Naive B cell (primary cell): ENCODE data around the gene SRSF4. TPM values are rescaled to one million over a fixed set of nuclear protein-coding genes. Genes with fewer than 3 reads are reported as not detected.

Source experiments
- ATAC-seq, 2 donors: fragments of 150-1000 bp; cut with Tn5 transposase; 2 replicates each; pipeline ENCODE4 v1.10.0; 2021; ENCODE audit warnings: low read depth in 2 of 2, mild to moderate bottlenecking in 2 of 2, moderate library complexity in 2 of 2
- DNase-seq: peaks from one replicate; pipeline ENCODE4 v3.0.0; 2022
- H3K27ac Mint-ChIP-seq, 6 donors: one replicate each; pipeline ENCODE4 v1.8.0; 2020 to 2022; ENCODE audit warnings: mild to moderate bottlenecking in 6 of 6, mixed read lengths in 6 of 6, moderate library complexity in 5 of 6, inconsistent platforms in 2 of 6
- H3K27me3 Mint-ChIP-seq, 3 donors: one replicate each; pipeline ENCODE4 v1.8.0; 2021 to 2022; ENCODE audit warnings: mixed read lengths in 3 of 3, mild to moderate bottlenecking in 1 of 3
- H3K36me3 Mint-ChIP-seq, 2 donors: one replicate each; pipeline ENCODE4 v1.8.0; 2020 to 2022; ENCODE audit warnings: mixed read lengths in 2 of 2, inconsistent platforms in 1 of 2, mild to moderate bottlenecking in 1 of 2
- H3K4me1 Mint-ChIP-seq, 3 donors: one replicate each; pipeline ENCODE4 v1.8.0; 2020 to 2022; ENCODE audit warnings: mixed read lengths in 3 of 3, inconsistent platforms in 1 of 3, mild to moderate bottlenecking in 1 of 3, moderate library complexity in 1 of 3
- H3K4me3 Mint-ChIP-seq, 8 donors: one replicate each; pipeline ENCODE4 v1.8.0; 2020 to 2022; ENCODE audit warnings: mild to moderate bottlenecking in 8 of 8, mixed read lengths in 8 of 8, moderate library complexity in 8 of 8, inconsistent platforms in 2 of 8
- H3K9me3 Mint-ChIP-seq, 7 donors: one replicate each; pipeline ENCODE4 v1.8.0; 2020 to 2022; ENCODE audit warnings: mixed read lengths in 7 of 7, mild to moderate bottlenecking in 5 of 7, inconsistent platforms in 2 of 7, moderate library complexity in 1 of 7
- polyA plus RNA-seq, 6 donors: library from polyadenylated mRNA; unstranded; fragments of 300-500 nt; fragmentation: Illumina TruSeq; gene quantifications; one replicate each; pipeline ENCODE4 v1.2.3, GENCODE V29; 2021; ENCODE audit warnings: low read depth in 6 of 6

Gene SRSF4
- polyA plus RNA-seq, 6 donors from 2014 or later, result 34.7 to 90.6 (median 68.5) TPM

GRCh38 chr1:29193879-29194455 is 12.3 kb upstream of the SRSF4 start:
- H3K4me3 Mint-ChIP-seq, result peak overlapping the region in 1 of 8 donors; percentile 41
- ATAC-seq (no peak), DNase-seq (no peak)
- no peaks in the 10 kb centered on the region for H3K4me1 Mint-ChIP-seq
- no peaks in the 10 kb centered on the region for H3K27me3 Mint-ChIP-seq
- peak overlapping the region in 2 of 6 donors; percentile 72 to 89 for H3K27ac Mint-ChIP-seq
- H3K9me3 Mint-ChIP-seq, result no peaks in the 10 kb centered on the region
- H3K36me3 Mint-ChIP-seq, result no peaks in the 10 kb centered on the region

GRCh38 chr1:29190718-29191117 is 9.0 kb upstream of the SRSF4 start:
- H3K36me3 Mint-ChIP-seq, result no peaks in the 10 kb centered on the region
- no peak for ATAC-seq
- H3K4me1 Mint-ChIP-seq, result no peaks in the 10 kb centered on the region
- no peaks in the 10 kb centered on the region for H3K27me3 Mint-ChIP-seq
- DNase-seq, result no peak
- H3K9me3 Mint-ChIP-seq, result no peaks in the 10 kb centered on the region
- no peak overlapping the region for H3K4me3 Mint-ChIP-seq
- H3K27ac Mint-ChIP-seq, result no peak overlapping the region

- no peak for DNase-seq
- no peaks in the 10 kb centered on the region for H3K36me3 Mint-ChIP-seq
- peaks cover 0 to 12% (median 4%) of the 10 kb centered on the region in 3 donors for H3K4me1 Mint-ChIP-seq
- no peak for ATAC-seq
- H3K27ac Mint-ChIP-seq, result no peak overlapping the region
- H3K9me3 Mint-ChIP-seq, result no peaks in the 10 kb centered on the region
- peak overlapping the region in 1 of 8 donors; percentile 66 for H3K4me3 Mint-ChIP-seq
- no peaks in the 10 kb centered on the region for H3K27me3 Mint-ChIP-seq
Observed at GRCh38 chr1:29186707-29187106, 5.0 kb upstream of the SRSF4 start.

GRCh38 chr1:29186252-29186651 is 4.6 kb upstream of the SRSF4 start:
- no peak for ATAC-seq
- no peaks in the 10 kb centered on the region for H3K36me3 Mint-ChIP-seq
- H3K27ac Mint-ChIP-seq, result no peak overlapping the region
- no peak for DNase-seq
- H3K4me1 Mint-ChIP-seq, result peaks cover 0 to 12% (median 4%) of the 10 kb centered on the region in 3 donors
- H3K27me3 Mint-ChIP-seq, result no peaks in the 10 kb centered on the region
- peak overlapping the region in 2 of 8 donors; percentile 2 to 66 for H3K4me3 Mint-ChIP-seq
- no peaks in the 10 kb centered on the region for H3K9me3 Mint-ChIP-seq

GRCh38 chr1:29183287-29183686 is 1.6 kb upstream of the SRSF4 start:
- DNase-seq (no peak), ATAC-seq (no peak)
- Mint-ChIP-seq H3K27ac (no peak overlapping the region), H3K27me3 (no peaks in the 10 kb centered on the region), H3K36me3 (peaks cover 6 to 8% of the 10 kb centered on the region in 2 donors), H3K4me1 (peaks cover 24 to 39% (median 27%) of the 10 kb centered on the region in 3 donors), H3K9me3 (no peaks in the 10 kb centered on the region), H3K4me3 (peak overlapping the region in 6 of 8 donors; percentile 16 to 95 (median 86))

GRCh38 chr1:29180497-29181412 is 945 bp downstream of the SRSF4 start:
- DNase-seq (no peak), ATAC-seq (no peak)
- H3K4me1 Mint-ChIP-seq, result peaks cover 32 to 62% (median 39%) of the 10 kb centered on the region in 3 donors
- H3K27ac Mint-ChIP-seq, result peak overlapping the region; percentile 72 to 97 (median 92)
- H3K36me3 Mint-ChIP-seq, result peaks cover 6 to 8% of the 10 kb centered on the region in 2 donors
- no peaks in the 10 kb centered on the region for H3K9me3 Mint-ChIP-seq
- H3K4me3 Mint-ChIP-seq, result peak overlapping the region; percentile 85 to 97 (median 94)
- H3K27me3 Mint-ChIP-seq, result no peaks in the 10 kb centered on the region

- H3K4me3 Mint-ChIP-seq, result peak overlapping the region; percentile 85 to 97 (median 94)
- H3K27ac Mint-ChIP-seq, result peak overlapping the region; percentile 16 to 95 (median 66)
- peaks cover 32 to 62% (median 39%) of the 10 kb centered on the region in 3 donors for H3K4me1 Mint-ChIP-seq
- H3K36me3 Mint-ChIP-seq, result peaks cover 6 to 8% of the 10 kb centered on the region in 2 donors
- no peaks in the 10 kb centered on the region for H3K9me3 Mint-ChIP-seq
- ATAC-seq, result no peak
- DNase-seq, result no peak
- H3K27me3 Mint-ChIP-seq, result no peaks in the 10 kb centered on the region
Observed at GRCh38 chr1:29179641-29180184, 2.0 kb downstream of the SRSF4 start.

GRCh38 chr1:29177022-29177705 is 4.5 kb downstream of the SRSF4 start:
- peaks cover 14 to 15% of the 10 kb centered on the region in 2 donors for H3K36me3 Mint-ChIP-seq
- no peaks in the 10 kb centered on the region for H3K27me3 Mint-ChIP-seq
- DNase-seq (no peak), ATAC-seq (no peak)
- no peaks in the 10 kb centered on the region for H3K9me3 Mint-ChIP-seq
- H3K4me3 Mint-ChIP-seq, result peak overlapping the region in 3 of 8 donors; percentile 13 to 61 (median 25)
- peaks cover 39 to 67% (median 50%) of the 10 kb centered on the region in 3 donors for H3K4me1 Mint-ChIP-seq
- peak overlapping the region in 3 of 6 donors; percentile 42 to 64 (median 60) for H3K27ac Mint-ChIP-seq

- Mint-ChIP-seq H3K27me3 (no peaks in the 10 kb centered on the region), H3K4me3 (peak overlapping the region in 1 of 8 donors; percentile 25), H3K4me1 (peaks cover 37 to 68% (median 51%) of the 10 kb centered on the region in 3 donors), H3K36me3 (peaks cover 14 to 15% of the 10 kb centered on the region in 2 donors), H3K27ac (peak overlapping the region in 1 of 6 donors; percentile 42), H3K9me3 (no peaks in the 10 kb centered on the region)
- no peak for ATAC-seq
- no peak for DNase-seq
Observed at GRCh38 chr1:29176576-29176975, 5.1 kb downstream of the SRSF4 start.

GRCh38 chr1:29172415-29172939 is 9.2 kb downstream of the SRSF4 start:
- peaks cover 7 to 9% of the 10 kb centered on the region in 2 donors for H3K36me3 Mint-ChIP-seq
- peaks cover 39 to 66% (median 48%) of the 10 kb centered on the region in 3 donors for H3K4me1 Mint-ChIP-seq
- no peaks in the 10 kb centered on the region for H3K9me3 Mint-ChIP-seq
- ATAC-seq (no peak), DNase-seq (no peak)
- peak overlapping the region in 2 of 6 donors; percentile 12 to 15 for H3K27ac Mint-ChIP-seq
- no peaks in the 10 kb centered on the region for H3K27me3 Mint-ChIP-seq
- H3K4me3 Mint-ChIP-seq, result peak overlapping the region in 1 of 8 donors; percentile 12

- Mint-ChIP-seq H3K4me3 (peak overlapping the region in 6 of 8 donors; percentile 6 to 82 (median 24)), H3K27me3 (no peaks in the 10 kb centered on the region), H3K27ac (peak overlapping the region in 3 of 6 donors; percentile 18 to 45 (median 44)), H3K4me1 (peaks cover 34 to 58% (median 50%) of the 10 kb centered on the region in 3 donors), H3K36me3 (peaks cover 7 to 13% of the 10 kb centered on the region in 2 donors), H3K9me3 (no peaks in the 10 kb centered on the region)
- DNase-seq (no peak), ATAC-seq (no peak)
Observed at GRCh38 chr1:29171521-29171920, 10.2 kb downstream of the SRSF4 start.

- no peaks in the 10 kb centered on the region for H3K27me3 Mint-ChIP-seq
- no peaks in the 10 kb centered on the region for H3K9me3 Mint-ChIP-seq
- peak overlapping the region in 5 of 6 donors; percentile 18 to 93 (median 45) for H3K27ac Mint-ChIP-seq
- H3K36me3 Mint-ChIP-seq, result peaks cover 7 to 13% of the 10 kb centered on the region in 2 donors
- H3K4me1 Mint-ChIP-seq, result peaks cover 32 to 53% (median 47%) of the 10 kb centered on the region in 3 donors
- ATAC-seq (peak; percentile 49 to 56), DNase-seq (no peak)
- peak overlapping the region in 5 of 8 donors; percentile 16 to 82 (median 24) for H3K4me3 Mint-ChIP-seq
Observed at GRCh38 chr1:29171089-29171488, 10.6 kb downstream of the SRSF4 start.
